PC-3 (cell line): ENCODE data around the gene HOOK1. TPM values are rescaled to one million over a fixed set of nuclear protein-coding genes. Genes with fewer than 3 reads are reported as not detected.

ENCODE experiments used
- ATAC-seq: fragments of 200-7000 bp; cut with Tn5 transposase; 2 replicates; pipeline ENCODE4 v1.9.1; 2020; ENCODE audit warnings: mild to moderate bottlenecking, moderate library complexity
- BruUV-seq: library from RNA; stranded (reverse); fragments of 400-500 nt; replicated peaks from 2 replicates; lab custom pipeline; 2021; lab: Mats Ljungman, UMichigan
- CTCF ChIA-PET: fragments of 300-600 bp; sonication (Branson Sonifier 250); formaldehyde crosslinking; loops from one replicate; lab custom pipeline; 2022; ENCODE audit warnings: antibody characterized with exemption; lab: Charles Lee
- POLR2A ChIA-PET: fragments of 300-600 bp; sonication (Branson Sonifier 250); formaldehyde crosslinking; loops from one replicate; lab custom pipeline; 2022; ENCODE audit warnings: antibody characterized with exemption; ENCODE audit not compliant: unreplicated experiment; lab: Charles Lee
- DNase-seq: peaks from one replicate; pipeline ENCODE4 v3.0.0-alpha.2; 2015
- H2AFZ ChIP-seq: fragments of 300-600 bp; sonication (generic); 2 replicates; pipeline ENCODE4 v1.6.0; 2016; ENCODE audit warnings: antibody characterized with exemption, low read length
- H3F3A ChIP-seq: fragments of 300-600 bp; sonication (generic); one replicate; pipeline ENCODE4 v1.6.0; 2017; ENCODE audit warnings: antibody characterized with exemption, low read length, control low read depth, mild to moderate bottlenecking; ENCODE audit not compliant: unreplicated experiment
- H3K27ac ChIP-seq: fragments of 300-600 bp; sonication (generic); 2 replicates; pipeline ENCODE4 v1.5.1; 2016; ENCODE audit warnings: mild to moderate bottlenecking, low read length
- H3K27me3 ChIP-seq: fragments of 300-600 bp; sonication (generic); 2 replicates; pipeline ENCODE4 v1.6.1; 2016; ENCODE audit warnings: low read length, mixed read lengths
- H3K36me3 ChIP-seq: fragments of 300-600 bp; sonication (generic); 2 replicates; pipeline ENCODE4 v1.6.1; 2016; ENCODE audit warnings: low read depth, mixed run types, low read length, mixed read lengths
- H3K4me1 ChIP-seq: fragments of 300-600 bp; sonication (generic); 2 replicates; pipeline ENCODE4 v1.5.1; 2016; ENCODE audit warnings: low read length; ENCODE audit not compliant: insufficient read depth
- H3K4me2 ChIP-seq: fragments of 300-600 bp; sonication (generic); 2 replicates; pipeline ENCODE4 v1.6.0; 2016; ENCODE audit warnings: low read length
- H3K4me3 ChIP-seq: fragments of 300-600 bp; sonication (generic); 2 replicates; pipeline ENCODE4 v1.5.1; 2016; ENCODE audit warnings: mild to moderate bottlenecking, low read length, mixed read lengths
- H3K79me2 ChIP-seq: fragments of 300-600 bp; sonication (generic); 2 replicates; pipeline ENCODE4 v1.6.1; 2017; ENCODE audit warnings: low read length, mixed read lengths
- H3K9ac ChIP-seq: fragments of 300-600 bp; sonication (generic); 2 replicates; pipeline ENCODE4 v1.6.0; 2016; ENCODE audit warnings: mild to moderate bottlenecking, low read length
- H3K9me2 ChIP-seq: fragments of 300-600 bp; sonication (generic); replicated peaks from 2 replicates; pipeline ENCODE4 v1.6.1; 2016; ENCODE audit warnings: mixed run types, low read length, mixed read lengths
- H3K9me3 ChIP-seq: fragments of 300-600 bp; sonication (generic); 2 replicates; pipeline ENCODE4 v1.6.1; 2016; ENCODE audit warnings: low read length, mixed read lengths
- H4K20me1 ChIP-seq: fragments of 300-600 bp; sonication (generic); 2 replicates; pipeline ENCODE4 v1.6.1; 2016; ENCODE audit warnings: low read length, mixed read lengths
- CTCF ChIP-seq: fragments of 300-600 bp; sonication (generic); conservative IDR thresholded peaks from 2 replicates; pipeline ENCODE4 v1.5.1; 2017; ENCODE audit warnings: antibody characterized with exemption, low read depth, mild to moderate bottlenecking, low read length
- EZH2 ChIP-seq: fragments of 300-600 bp; sonication (generic); IDR thresholded peaks from one replicate; pipeline ENCODE4 v1.6.1; 2017; ENCODE audit warnings: antibody characterized with exemption, mild to moderate bottlenecking, low read length; ENCODE audit not compliant: unreplicated experiment
- EZH2phosphoT487 ChIP-seq: fragments of 300-600 bp; sonication (generic); IDR thresholded peaks from 2 replicates; pipeline ENCODE4 v1.6.1; 2018; ENCODE audit warnings: mild to moderate bottlenecking, antibody characterized with exemption, low read length, borderline replicate concordance
- intact Hi-C: fragments of 100-400 bp; cut with micrococcal nuclease; formaldehyde crosslinking; loops from 2 replicates; pipeline ENCODE4 v1.9.0; 2023
- total RNA-seq: library from RNA; depleted of rRNA; stranded (reverse); fragments of >200 nt; gene quantifications from 2 replicates; pipeline ENCODE4 v1.2.3, GENCODE V29; 2014

Gene HOOK1
- total RNA-seq, 1 experiment from 2014 or later: 5.0 TPM

GRCh38 chr1:59903141-59903754, 88.5 kb downstream of the HOOK1 start:
- no TSS peak for BruUV-seq
- H3K4me2 ChIP-seq: peak overlapping the region; percentile 54

GRCh38 chr1:59906931-59907330, 92.2 kb downstream of the HOOK1 start:
- Histone ChIP-seq H3K4me3 (no peak overlapping the region), H3K9ac (no peak overlapping the region), H3K27ac (no peak overlapping the region), H3K27me3 (no peaks in the 10 kb centered on the region), H3F3A (no peaks in the 10 kb centered on the region), H3K36me3 (no peaks in the 10 kb centered on the region), H4K20me1 (no peaks in the 10 kb centered on the region), H3K9me2 (no peaks in the 10 kb centered on the region), H2AFZ (no peak overlapping the region), H3K4me2 (no peak overlapping the region), H3K4me1 (no peaks in the 10 kb centered on the region), H3K9me3 (no peaks in the 10 kb centered on the region), H3K79me2 (no peaks in the 10 kb centered on the region)
- no peak for TF ChIP-seq EZH2
- TF ChIP-seq CTCF: no peak
- TF ChIP-seq EZH2phosphoT487: no peak
- ATAC-seq (no peak), DNase-seq (no peak)
- CTCF ChIA-PET: no interaction called here
- POLR2A ChIA-PET: no interaction called here
- intact Hi-C loops: no loop called here
- BruUV-seq: no TSS peak

More at GRCh38 chr1:59903141-59903754, 88.5 kb downstream of the HOOK1 start:
- no peaks in the 10 kb centered on the region for H3K4me1 ChIP-seq
- TF ChIP-seq CTCF (peak; percentile 77), EZH2 (no peak)
- DNase-seq (peak; percentile 61), ATAC-seq (peak; percentile 93)
- H3K27ac ChIP-seq: no peak overlapping the region
- H4K20me1 ChIP-seq: no peaks in the 10 kb centered on the region
- no peaks in the 10 kb centered on the region for H3K79me2 ChIP-seq
- no peaks in the 10 kb centered on the region; the same call in 1 of the 2 replicates for H3K27me3 ChIP-seq
- H3K4me3 ChIP-seq: no peak overlapping the region; the same call in 1 of the 2 replicates
- no peaks in the 10 kb centered on the region for H3F3A ChIP-seq
- ChIA-PET POLR2A (no interaction called here), CTCF (interaction anchor here (1.9 kb wide), 1 partner anchor 44 kb away, joined by 7 read pairs; no protein-coding TSS in a partner anchor)
- intact Hi-C loops: loop anchor here (1.0 kb wide), 1 partner anchor 44 kb away; no protein-coding TSS in a partner anchor
- H3K9me3 ChIP-seq: no peaks in the 10 kb centered on the region
- H3K9ac ChIP-seq: no peak overlapping the region
- H3K36me3 ChIP-seq: no peaks in the 10 kb centered on the region
- H2AFZ ChIP-seq: peak overlapping the region; percentile 64
- no peaks in the 10 kb centered on the region for H3K9me2 ChIP-seq

- Histone ChIP-seq H3F3A (no peaks in the 10 kb centered on the region), H3K9me3 (no peaks in the 10 kb centered on the region), H4K20me1 (no peaks in the 10 kb centered on the region), H3K4me2 (no peak overlapping the region), H3K9ac (no peak overlapping the region), H3K9me2 (no peaks in the 10 kb centered on the region), H3K79me2 (no peaks in the 10 kb centered on the region), H3K36me3 (no peaks in the 10 kb centered on the region), H2AFZ (no peak overlapping the region), H3K4me3 (no peak overlapping the region), H3K27ac (no peak overlapping the region), H3K4me1 (no peaks in the 10 kb centered on the region), H3K27me3 (no peaks in the 10 kb centered on the region)
- no TSS peak for BruUV-seq
- ChIA-PET CTCF (no interaction called here), POLR2A (no interaction called here)
- TF ChIP-seq EZH2phosphoT487 (no peak), EZH2 (no peak), CTCF (no peak)
- ATAC-seq (no peak), DNase-seq (no peak)
- intact Hi-C loops: no loop called here
Measured at GRCh38 chr1:59908084-59908483, 93.3 kb downstream of the HOOK1 start.
